ENCODE measurements around the gene ADSS1.

DNA sequence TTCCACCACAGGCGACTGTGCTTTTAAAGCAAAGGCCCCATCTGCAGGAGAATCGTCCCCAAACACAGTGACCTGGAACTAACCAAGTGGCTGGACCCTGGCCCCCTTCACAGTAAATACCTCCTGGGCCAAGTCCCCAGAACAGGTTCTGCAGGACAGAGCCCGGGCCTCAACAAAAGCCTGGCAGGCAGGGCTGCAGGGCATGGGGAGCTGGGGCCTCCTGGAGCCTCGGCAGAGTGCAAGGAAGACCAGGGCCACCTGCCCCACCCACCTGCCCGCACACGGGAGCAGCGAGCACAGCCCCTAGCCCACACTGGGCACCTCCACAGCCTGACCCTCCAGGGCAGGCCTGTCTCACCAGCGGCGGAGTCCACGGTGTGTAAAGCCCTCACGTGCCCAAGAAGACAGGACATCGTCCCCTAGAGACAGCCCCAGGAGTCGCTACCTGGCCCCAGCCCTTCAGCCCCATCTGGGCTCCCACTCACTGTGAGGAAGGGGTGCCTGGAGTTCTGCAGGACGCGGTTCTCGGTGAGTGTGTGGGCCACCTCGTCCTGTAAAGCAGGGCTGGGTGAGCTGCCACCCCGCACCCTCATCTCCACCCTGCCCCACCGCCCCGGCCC lies 50.5 kb downstream of the ADSS1 start:
- TF ChIP-seq CTCF (IDR thresholded peaks at IDR 0.05), result no peak
- TF ChIP-seq POLR2A (IDR thresholded peaks at IDR 0.05), result no peak
